OCI-M1 (cell line): Measurements from ENCODE around the gene DENND6A.
"Not testable (repeated sequence)": the region's sequence is repeated elsewhere in the genome, so short reads cannot be mapped to it uniquely, and the experiment has no call there.

Source experiments
- DNase-seq: peaks from one replicate; lab custom pipeline; 2025; lab: John Stamatoyannopoulos, UW

DENND6A gene

DNA sequence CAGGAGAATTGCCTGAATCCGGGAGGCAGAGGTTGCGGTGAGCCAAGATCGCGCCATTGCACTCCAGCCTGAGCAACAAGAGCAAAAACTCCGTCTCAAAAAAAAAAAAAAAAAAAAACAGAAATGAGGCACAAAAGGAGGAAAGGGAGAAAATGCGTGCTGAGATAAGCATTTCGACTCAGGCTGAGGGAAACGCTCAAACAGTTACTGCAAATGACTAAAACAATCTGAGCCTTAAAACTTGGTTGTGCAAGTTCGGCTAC, 813 bp downstream of the DENND6A start:
- DNase-seq: not testable (repeated sequence)

DNA sequence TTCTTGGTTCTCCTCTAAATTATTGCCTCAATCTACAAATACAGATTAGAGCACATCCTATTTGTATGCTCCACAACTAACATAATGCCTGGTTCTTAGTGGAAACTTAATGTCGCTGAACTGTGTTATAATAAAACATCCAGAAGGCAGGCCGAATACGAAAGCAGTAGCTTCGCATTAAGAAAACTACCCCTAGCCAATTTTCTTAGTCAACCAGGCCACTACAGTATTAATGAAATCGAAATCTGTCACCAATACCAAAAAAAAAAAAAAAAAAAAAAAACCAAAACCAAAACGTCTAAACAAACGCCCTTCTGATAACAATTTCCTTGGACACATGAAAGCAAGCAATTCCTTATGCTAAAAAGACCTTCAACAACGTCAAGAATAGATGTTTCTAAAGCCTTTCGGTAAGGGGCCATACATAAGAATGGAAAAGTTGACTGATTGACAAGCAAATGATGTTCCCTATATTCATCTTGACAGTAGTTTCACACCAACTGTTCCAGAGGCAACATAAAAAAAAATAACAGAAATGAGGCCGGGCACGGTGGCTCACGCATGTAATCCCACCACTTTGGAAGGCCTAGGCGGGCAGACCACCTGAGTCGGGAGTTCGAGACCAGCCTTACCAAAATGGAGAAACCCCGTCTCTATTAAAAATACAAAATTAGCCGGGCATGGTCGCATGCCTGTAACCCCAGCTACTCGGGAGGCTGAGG, 1.3 kb downstream of the DENND6A start:
- DNase-seq: peak; percentile 61

- no peak for DNase-seq
Measured at GRCh38 chr3:57689367-57690053, 3.4 kb downstream of the DENND6A start.

- no peak for DNase-seq
Measured at GRCh38 chr3:57688291-57688690, 4.6 kb downstream of the DENND6A start.

DNA sequence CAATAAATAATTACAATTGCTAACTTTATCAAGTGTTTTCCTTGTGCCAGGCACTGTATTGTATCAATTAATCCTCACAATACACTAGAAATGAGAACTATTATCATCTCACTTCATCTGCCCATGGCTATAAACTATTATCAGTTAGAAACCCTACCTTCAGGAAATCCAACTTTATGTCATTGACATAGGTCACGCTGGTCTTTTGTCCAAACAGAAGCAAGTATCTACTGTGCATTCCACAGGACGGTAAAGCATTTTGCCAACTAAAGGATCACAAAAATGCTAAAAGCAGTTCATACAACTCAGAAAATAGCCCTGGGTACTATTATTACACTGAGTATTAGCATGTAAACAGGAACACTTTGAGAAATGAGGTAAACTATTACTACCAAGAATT, 9.6 kb downstream of the DENND6A start:
- no peak for DNase-seq

DNA sequence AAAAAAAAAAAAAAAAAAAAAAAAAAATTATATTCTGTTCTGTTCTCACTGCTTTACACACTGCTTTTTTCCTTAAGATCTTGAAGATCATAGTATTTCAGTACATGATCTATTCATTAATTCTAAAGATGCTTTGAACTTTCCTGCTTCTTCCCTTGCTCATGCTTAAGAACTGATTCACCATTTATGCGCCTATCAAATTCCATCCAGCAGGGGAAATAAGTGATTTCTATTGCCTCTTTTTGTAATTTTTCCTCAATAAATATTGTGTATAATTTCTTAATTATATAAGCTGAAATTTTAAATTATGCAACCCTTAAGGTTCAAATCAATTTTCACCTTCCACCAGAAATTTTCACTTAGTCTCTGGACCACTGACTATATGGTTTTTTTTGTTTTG, 10.6 kb downstream of the DENND6A start:
- DNase-seq: no peak

- DNase-seq: no peak
Measured at GRCh38 chr3:57681691-57682090, 11.2 kb downstream of the DENND6A start.

GRCh38 chr3:57680046-57680445, 12.8 kb downstream of the DENND6A start:
- DNase-seq: no peak

- DNase-seq: no peak
Measured at GRCh38 chr3:57675530-57675929, 17.3 kb downstream of the DENND6A start.

DNA sequence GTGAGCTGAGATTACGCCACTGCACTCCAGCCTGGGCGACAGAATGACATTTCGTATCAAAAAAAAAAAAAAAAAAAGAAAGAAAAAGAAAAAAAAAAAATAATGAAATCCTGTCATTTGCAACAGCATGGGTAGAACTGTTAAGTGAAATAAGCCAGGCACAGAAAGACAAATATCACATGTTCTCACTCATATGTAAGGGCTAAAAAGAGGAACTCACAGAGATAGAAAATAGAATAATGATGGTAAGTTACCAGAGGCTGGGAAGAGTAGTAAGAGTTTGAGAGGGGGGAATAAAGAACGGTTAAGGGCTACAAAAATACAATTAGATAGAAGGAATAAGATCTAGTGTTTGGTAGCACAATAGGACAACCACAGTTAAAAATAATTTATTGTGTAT, 19.7 kb downstream of the DENND6A start:
- DNase-seq: peak; percentile 71

DNA sequence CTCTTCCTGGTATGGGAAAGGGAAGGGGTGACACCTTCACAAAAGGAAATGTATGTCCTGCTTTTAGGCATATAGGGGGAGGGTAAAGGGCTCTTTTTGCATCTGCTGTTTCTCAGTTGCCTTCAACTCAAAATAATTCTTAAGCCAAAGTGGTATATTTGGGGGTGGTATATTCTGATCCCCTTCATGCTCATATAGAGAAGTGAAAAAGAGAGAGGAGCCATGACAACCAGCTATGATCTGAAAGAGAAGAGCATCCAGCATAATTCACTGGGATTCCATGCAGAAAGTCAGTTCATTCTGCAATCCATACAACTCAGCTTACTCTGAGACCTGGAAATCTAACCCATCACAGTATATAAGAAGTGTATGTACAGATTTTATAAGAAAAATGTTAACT, 22.3 kb downstream of the DENND6A start:
- no peak for DNase-seq

- DNase-seq: peak; percentile 31
Measured at GRCh38 chr3:57661404-57661803, 31.5 kb downstream of the DENND6A start.

DNA sequence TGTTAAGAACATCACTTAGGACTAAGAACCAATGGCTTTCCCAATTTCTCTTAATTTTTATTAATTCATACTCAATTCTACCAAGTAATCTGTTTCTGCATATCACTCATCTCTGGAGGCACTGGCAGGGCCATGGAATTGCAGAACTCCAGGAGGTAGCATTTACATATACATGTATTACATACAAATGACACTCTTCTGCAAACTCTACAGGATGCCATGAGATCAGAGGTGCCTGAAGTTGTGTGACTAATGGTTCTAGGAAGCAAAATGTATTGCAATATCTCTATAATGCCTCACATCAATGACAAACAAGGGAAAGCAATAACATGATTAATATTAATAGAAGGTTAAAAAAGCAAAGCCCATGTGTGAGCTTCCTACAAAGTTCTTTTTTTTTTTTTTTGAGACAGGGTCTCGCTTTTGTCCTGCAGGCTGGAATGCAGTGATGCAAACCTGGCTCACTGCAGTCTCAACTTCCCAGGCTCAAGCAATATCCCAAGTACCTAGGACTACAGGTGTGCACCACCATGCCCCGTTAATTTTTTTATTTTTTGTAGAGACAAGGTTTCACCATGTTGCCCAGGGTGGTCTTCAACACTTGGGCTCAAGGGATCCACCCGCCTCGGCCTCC, 33.0 kb downstream of the DENND6A start:
- no peak for DNase-seq

DNA sequence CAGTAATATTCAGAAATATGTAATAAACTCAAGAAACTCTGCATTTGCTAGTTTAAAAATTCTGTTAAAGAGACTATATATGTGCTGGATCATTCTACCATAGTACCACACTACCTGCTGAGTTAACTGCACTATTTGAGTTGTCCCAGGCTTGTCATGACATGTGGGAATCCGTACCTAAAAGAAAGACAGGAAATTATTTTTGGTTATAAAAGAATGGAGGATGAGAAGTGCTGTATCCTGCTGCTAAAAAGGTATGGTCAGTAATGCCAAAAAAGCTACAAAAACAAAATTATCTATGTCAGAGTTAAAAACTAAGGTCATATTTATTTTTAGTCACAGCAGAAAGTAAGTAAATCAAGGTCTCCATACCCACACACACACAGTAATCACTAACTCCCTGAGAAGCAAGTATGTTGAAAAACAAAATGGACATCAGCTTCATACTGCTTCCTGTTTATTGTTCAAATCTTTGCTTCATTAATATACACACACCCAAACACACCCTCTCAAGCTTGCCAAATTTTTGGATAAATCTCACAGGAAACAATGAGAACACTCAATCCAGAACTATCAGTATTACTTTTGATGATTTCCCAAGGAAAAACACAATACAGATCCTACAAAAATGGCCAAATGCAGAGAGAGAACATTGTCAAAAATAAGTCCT, 33.7 kb downstream of the DENND6A start:
- DNase-seq: no peak

DNA sequence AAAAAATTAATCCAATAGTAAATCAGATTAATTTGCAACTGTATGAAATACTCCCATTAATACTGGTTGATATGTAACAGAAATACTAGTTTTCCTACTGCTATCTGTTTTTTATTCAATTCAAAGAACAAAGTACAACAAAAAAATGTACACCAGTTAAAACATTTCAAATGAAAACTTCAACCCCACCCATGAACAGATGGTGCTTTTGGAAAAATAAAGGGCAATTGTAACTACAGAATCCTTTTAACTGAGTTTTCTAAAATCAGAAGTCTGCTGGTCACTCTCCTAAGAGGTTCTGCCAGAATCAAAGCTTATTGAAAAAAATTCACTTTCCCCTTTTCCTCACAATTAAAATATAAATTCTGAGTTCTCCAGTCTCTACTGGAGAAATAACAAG, 34.3 kb downstream of the DENND6A start:
- DNase-seq: no peak

DNA sequence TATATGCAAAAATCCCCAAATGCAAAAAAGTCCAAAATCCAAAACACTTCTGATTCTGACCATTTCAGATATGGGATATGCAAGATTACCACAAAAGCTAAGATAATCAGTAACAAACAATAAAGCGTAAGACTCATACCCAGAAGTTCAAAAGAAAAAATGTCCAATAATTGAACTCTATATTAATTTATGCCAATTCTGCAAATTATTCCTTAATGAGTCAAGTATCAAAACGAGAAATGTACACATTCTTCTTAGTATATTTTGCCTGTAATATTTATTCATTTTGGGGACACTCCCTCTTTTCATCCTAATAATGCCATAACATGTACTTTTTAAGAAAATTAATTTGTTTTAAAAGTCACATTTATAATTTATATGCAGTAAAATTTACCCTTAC, 37.1 kb downstream of the DENND6A start:
- DNase-seq: no peak

- DNase-seq: peak; percentile 56
Measured at GRCh38 chr3:57654267-57654666, 38.6 kb downstream of the DENND6A start.

DNA sequence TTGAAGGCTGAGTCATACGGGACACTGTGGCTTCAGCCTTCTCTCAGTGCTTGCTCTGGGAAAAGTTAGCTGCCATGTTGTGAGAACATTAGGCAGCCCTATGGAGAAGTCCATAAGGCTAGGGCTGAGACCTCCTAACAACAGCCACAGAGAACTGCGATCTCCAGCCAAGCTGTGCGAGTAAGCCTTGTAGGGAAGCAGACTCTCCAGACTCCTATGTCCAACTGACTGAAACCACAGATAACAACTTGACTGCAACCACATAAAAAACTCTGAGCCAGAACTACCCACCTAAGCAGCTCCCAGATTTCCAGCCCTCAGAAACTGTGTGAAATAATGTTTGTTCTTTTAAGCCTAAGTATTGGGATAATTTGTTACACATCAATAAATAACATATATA, 40.7 kb downstream of the DENND6A start:
- DNase-seq: peak; percentile 76

GRCh38 chr3:57647292-57647940, 45.5 kb downstream of the DENND6A start:
- no peak for DNase-seq

DNA sequence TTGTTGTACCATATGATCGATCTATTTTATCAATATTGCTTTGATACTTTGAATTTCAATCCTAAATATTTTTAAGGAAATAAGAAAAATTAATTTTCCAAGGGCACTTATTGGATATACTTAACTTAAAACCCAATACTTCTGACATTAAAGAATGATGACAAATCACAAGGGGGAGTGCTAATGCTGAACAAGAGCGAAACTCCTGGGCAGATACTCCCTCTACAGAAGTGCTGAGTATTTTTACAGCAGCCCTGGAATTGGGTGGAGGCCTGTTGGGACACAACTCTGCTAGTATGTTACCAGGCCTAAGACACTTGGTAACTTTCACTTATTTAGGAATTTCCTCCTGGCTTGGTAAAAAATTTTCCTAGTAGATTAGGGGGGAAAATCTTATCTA, 46.2 kb downstream of the DENND6A start:
- peak; percentile 30 for DNase-seq

GRCh38 chr3:57644740-57645139, 48.1 kb downstream of the DENND6A start:
- no peak for DNase-seq

DNA sequence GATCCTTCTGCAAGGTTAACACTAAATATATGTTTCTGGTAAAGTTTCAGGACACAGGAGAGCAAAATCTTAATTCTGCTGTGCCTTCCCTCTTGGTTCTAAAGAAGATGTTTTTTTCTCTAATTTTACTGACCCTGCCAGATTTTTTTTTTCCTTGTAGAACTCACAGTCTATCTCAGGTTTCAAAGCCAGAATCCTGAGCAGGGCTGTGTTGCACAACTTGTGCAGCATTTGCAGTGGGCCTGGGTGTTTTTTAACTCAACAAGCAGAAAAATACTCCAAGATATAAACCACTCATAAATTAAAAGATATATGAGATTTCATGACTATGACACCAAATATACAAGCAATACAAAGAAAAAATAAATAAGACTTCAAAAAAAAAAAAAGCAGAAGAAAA, 55.5 kb downstream of the DENND6A start:
- no peak for DNase-seq

DNA sequence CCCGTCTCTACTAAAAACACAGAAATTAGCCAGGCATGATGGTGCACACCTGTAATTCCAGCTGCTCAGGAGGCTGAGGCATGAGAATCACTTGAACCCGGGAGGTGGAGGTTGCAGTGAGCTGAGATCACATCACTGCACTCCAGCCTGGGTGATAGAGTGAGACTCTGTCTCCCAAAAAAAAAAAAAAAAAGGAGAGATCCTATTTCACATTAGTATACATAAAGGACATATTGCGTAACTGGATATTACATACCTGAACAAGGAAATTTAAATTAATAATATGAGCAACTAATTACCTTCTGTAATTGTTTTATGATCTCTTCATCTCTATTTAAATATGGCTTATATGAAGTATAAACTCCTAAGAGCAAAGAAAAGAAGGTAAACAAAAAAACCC, 58.6 kb downstream of the DENND6A start:
- DNase-seq: not testable (repeated sequence)
